ENCODE measurements around the gene CEP135.

DNA sequence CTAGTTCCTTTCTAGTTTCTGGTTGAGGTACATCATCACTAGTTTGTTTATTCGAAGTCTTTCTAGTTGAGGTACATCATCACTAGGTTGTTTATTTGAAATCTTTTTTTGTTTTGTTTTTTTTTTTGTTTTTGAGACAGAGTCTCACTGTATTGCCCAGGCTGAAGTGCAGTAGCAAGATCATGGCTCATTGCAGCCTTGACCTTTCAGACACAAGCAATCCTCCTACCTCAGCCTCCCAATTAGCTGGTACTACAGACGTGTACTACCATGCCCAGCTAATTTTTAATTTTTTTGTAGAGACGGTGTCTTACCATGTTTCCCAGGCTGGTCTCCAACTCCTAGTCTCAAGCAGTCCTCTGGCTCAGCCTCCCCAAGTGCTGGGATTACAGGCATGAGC is 54.9 kb downstream of the CEP135 start:
- no peak for TF ChIP-seq CTCF (IDR thresholded peaks at IDR 0.05)
- TF ChIP-seq POLR2A (IDR thresholded peaks at IDR 0.05) = no peak
- TF ChIP-seq POLR2AphosphoS5 (IDR thresholded peaks at IDR 0.05) = no peak

All from breast epithelium (tissue), 3 donors.